Heart left ventricle (tissue), 13 donors: Measurements from ENCODE around the gene CEP20.

Experiments used
- POLR2A ChIP-seq, 2 donors: fragments of 450-650 bp; IDR thresholded peaks; one replicate each; pipeline ENCODE4 v1.6.1; 2017; ENCODE audit warnings: antibody characterized with exemption in 2 of 2, mild to moderate bottlenecking in 2 of 2, moderate library complexity in 2 of 2
- TF ChIP-seq, protein P1 (sequence below), 12 donors: fragments of 200-600 bp; sonication (generic) in 4 of 12; IDR thresholded peaks; one replicate each; pipeline versions ENCODE4 v1.5.0 to v1.8.0; 2018 to 2022; ENCODE audit warnings: antibody characterized with exemption in 12 of 12, mild to moderate bottlenecking in 5 of 12
- donor health status: ischemic (EF 13 %, LVEDD 7.1; RV severe dilation, severe dysfunction).
- donor health status: DM: no; HTN: yes; CAD: no.
- donor health status: DM: no; HTN: no; CAD: no.
- donor health status: ischemic (EF 25% LVEDD 6.9; RV normal size, moderate dysfunction).
- donor health status: ischemic (EF 25% LVEDD 5.7; RV mildly dilated, moderate dysfunction).
- donor health status: ischemic (EF 35%, LVEDD 5.7; RV mildly dilated, moderate dysfunction).
- donor health status: nonischemic (EF 11% LVEDD 7.7; RV severe dilation, severe dysfunction).
- donor health status: DM: yes; HTN: yes; CAD: no.
- donor health status: PGD.
- donor health status: ischemic (EF 29% LVEDD 5.4; RV normal size, mild dysfunction).
- donor health status: nonischemic (EF 23%, LVEDD 6.1; RV moderate dilation, normal function).

DNA sequence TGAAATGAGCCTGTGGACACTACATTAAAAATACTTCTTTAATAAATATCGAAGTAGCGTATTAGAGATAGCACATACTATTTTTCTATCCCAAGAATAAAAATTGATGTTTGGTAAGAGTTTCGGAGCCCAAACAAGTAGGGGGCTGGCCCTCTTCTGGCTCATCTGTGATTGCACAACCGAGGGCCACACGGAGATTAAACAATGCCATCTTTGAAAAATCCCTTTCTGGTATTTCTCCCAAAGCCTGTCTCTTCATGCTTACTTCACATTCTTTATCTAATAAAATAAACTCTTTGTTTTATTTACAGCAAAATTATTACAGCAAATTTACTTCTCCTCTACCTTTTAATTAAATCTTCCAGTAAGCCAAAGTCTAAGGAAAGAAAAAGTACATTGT, 22.0 kb downstream of the CEP20 start:
- TF ChIP-seq, protein P1, sequence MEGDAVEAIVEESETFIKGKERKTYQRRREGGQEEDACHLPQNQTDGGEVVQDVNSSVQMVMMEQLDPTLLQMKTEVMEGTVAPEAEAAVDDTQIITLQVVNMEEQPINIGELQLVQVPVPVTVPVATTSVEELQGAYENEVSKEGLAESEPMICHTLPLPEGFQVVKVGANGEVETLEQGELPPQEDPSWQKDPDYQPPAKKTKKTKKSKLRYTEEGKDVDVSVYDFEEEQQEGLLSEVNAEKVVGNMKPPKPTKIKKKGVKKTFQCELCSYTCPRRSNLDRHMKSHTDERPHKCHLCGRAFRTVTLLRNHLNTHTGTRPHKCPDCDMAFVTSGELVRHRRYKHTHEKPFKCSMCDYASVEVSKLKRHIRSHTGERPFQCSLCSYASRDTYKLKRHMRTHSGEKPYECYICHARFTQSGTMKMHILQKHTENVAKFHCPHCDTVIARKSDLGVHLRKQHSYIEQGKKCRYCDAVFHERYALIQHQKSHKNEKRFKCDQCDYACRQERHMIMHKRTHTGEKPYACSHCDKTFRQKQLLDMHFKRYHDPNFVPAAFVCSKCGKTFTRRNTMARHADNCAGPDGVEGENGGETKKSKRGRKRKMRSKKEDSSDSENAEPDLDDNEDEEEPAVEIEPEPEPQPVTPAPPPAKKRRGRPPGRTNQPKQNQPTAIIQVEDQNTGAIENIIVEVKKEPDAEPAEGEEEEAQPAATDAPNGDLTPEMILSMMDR (IDR thresholded peaks at IDR 0.05) = no peak
- no peak for TF ChIP-seq POLR2A (IDR thresholded peaks at IDR 0.05)
